Measurements from ENCODE around the gene MARK3. TPM values are rescaled to one million over a fixed set of nuclear protein-coding genes. Genes with fewer than 3 reads are reported as not detected.
A peak's percentile ranks its signal among the peaks of the same experiment; 100 is the strongest.

Gene MARK3
- total and polyA plus RNA-seq, 2 donors (not counting 1 experiment from before 2014, with no cell fraction given), result 73.0 to 142 TPM

GRCh38 chr14:103531421-103532215 is 146.4 kb downstream of the MARK3 start:
- Histone ChIP-seq H3K4me3 (ENCODE audit: control extremely low read depth in 1 of 5, extremely low read depth in 1 of 5, insufficient read depth in 1 of 5, low read depth in 2 of 5, low read length in 4 of 5) (no peak overlapping the region), H3K4me1 (ENCODE audit: control insufficient read depth in 2 of 2, insufficient read depth in 2 of 2, low read length in 2 of 2) (peaks cover 33 to 43% of the 10 kb centered on the region in 2 donors), H3K4me2 (replicated peaks; ENCODE audit: low read depth, low read length, poor library complexity, severe bottlenecking) (no peak overlapping the region), H3K27me3 (replicated peaks in 1 of 4; ENCODE audit: control extremely low read depth in 1 of 4, control insufficient read depth in 3 of 4, insufficient read depth in 4 of 4, low read length in 3 of 4) (no peaks in the 10 kb centered on the region), H2AFZ (ENCODE audit: insufficient read depth, low read depth, low read length, poor library complexity, severe bottlenecking) (no peak overlapping the region), H3K9me3 (ENCODE audit: control extremely low read depth in 1 of 3, control insufficient read depth in 2 of 3, insufficient read depth in 1 of 3, low read length in 2 of 3) (no peaks in the 10 kb centered on the region), H3K79me2 (ENCODE audit: control insufficient read depth, insufficient read depth, low read length) (peaks cover 24% of the 10 kb centered on the region), H3K36me3 (replicated peaks in 1 of 2; ENCODE audit: control extremely low read depth in 1 of 2, control insufficient read depth in 1 of 2, extremely low read depth in 1 of 2, insufficient read depth in 2 of 2, low read length in 1 of 2) (peaks cover 0 to 11% of the 10 kb centered on the region in 2 experiments), H3K27ac (ENCODE audit: low read length in 2 of 2) (no peak overlapping the region), H4K20me1 (ENCODE audit: control insufficient read depth, insufficient read depth, low read length, poor library complexity, severe bottlenecking) (peaks cover 34% of the 10 kb centered on the region), H3K9ac (ENCODE audit: low read length) (no peak overlapping the region)
- Mint-ChIP-seq H3K4me1 (peaks cover 40% of the 10 kb centered on the region), H3K4me3 (peak overlapping the region; percentile 37), H3K27ac (no peak overlapping the region), H3K27me3 (no peaks in the 10 kb centered on the region), H3K9me3 (ENCODE audit: insufficient read depth) (no peaks in the 10 kb centered on the region)
- CTCF ChIA-PET, result interaction anchor here (1.4 to 6.2 kb wide), 3 partner anchors 13 to 15 kb away, joined by 4 to 42 read pairs (median 33); no protein-coding TSS in a partner anchor
- WGBS (ENCODE audit: insufficient coverage), result 96% methylated on average over 15 of the region's 15 CpGs
- intact Hi-C loops (cut with micrococcal nuclease), result no loop called here
- POLR2A ChIA-PET, result no interaction called here
- DNase-seq, result no peak
- ATAC-seq (ENCODE audit: low read depth), result no peak
- TF ChIP-seq EZH2 (IDR thresholded peaks at IDR 0.05; ENCODE audit: borderline replicate concordance, insufficient read depth, low read depth, low read length, poor library complexity, severe bottlenecking), result no peak
- no peak for TF ChIP-seq CTCF (IDR thresholded peaks at IDR 0.05)

All from B cell (primary cell).